Measurements from ENCODE around the gene CBFA2T2. TPM values are rescaled to one million over a fixed set of nuclear protein-coding genes. Genes with fewer than 3 reads are reported as not detected.

CBFA2T2 gene
- total RNA-seq, 4 donors from 2014 or later = 31.2 to 51.3 (median 37.8) TPM

GRCh38 chr20:33667245-33667675 lies 177.4 kb downstream of the CBFA2T2 start:
- DNase-seq = peak in 2 of 3 donors; percentile 81 to 84
- no peaks in the 10 kb centered on the region for H3K27me3 ChIP-seq
- TF ChIP-seq POLR2A (IDR thresholded peaks at IDR 0.05) (no peak), CTCF (IDR thresholded peaks at IDR 0.05) (no peak)
- H3K9me3 ChIP-seq = no peaks in the 10 kb centered on the region
- peak overlapping the region; percentile 84 to 95 (median 93) for H3K27ac ChIP-seq
- peaks cover 0 to 44% (median 10%) of the 10 kb centered on the region in 4 donors for H3K4me1 ChIP-seq
- peak overlapping the region; percentile 63 to 75 (median 66) for H3K4me3 ChIP-seq
- H3K36me3 ChIP-seq = peaks cover 0 to 12% (median 0%) of the 10 kb centered on the region in 3 donors

- Histone ChIP-seq H3K36me3 (peaks cover 0 to 12% (median 0%) of the 10 kb centered on the region in 3 donors), H3K27me3 (no peaks in the 10 kb centered on the region), H3K4me1 (peaks cover 0 to 45% (median 10%) of the 10 kb centered on the region in 4 donors), H3K27ac (peak overlapping the region; percentile 84 to 95 (median 93)), H3K4me3 (peak overlapping the region; percentile 63 to 75 (median 66)), H3K9me3 (no peaks in the 10 kb centered on the region)
- TF ChIP-seq CTCF (IDR thresholded peaks at IDR 0.05) (peak; percentile 87 to 99 (median 94)), POLR2A (IDR thresholded peaks at IDR 0.05) (no peak)
- peak; percentile 76 to 90 (median 89) for DNase-seq
These were observed 178.0 kb downstream of the CBFA2T2 start for GRCh38 chr20:33667676-33668465.

- TF ChIP-seq POLR2A (IDR thresholded peaks at IDR 0.05) (no peak), CTCF (IDR thresholded peaks at IDR 0.05) (no peak)
- Histone ChIP-seq H3K36me3 (peaks cover 0 to 12% (median 0%) of the 10 kb centered on the region in 3 donors), H3K4me3 (peak overlapping the region in 1 of 4 donors; percentile 75), H3K4me1 (peaks cover 0 to 48% (median 12%) of the 10 kb centered on the region in 4 donors), H3K27me3 (no peaks in the 10 kb centered on the region), H3K9me3 (no peaks in the 10 kb centered on the region), H3K27ac (peak overlapping the region in 2 of 4 donors; percentile 94 to 95)
- no peak for DNase-seq
These were observed 178.7 kb downstream of the CBFA2T2 start for GRCh38 chr20:33668466-33669155.

- Histone ChIP-seq H3K4me1 (peaks cover 0 to 46% (median 13%) of the 10 kb centered on the region in 4 donors), H3K9me3 (no peaks in the 10 kb centered on the region), H3K36me3 (peaks cover 0 to 12% (median 0%) of the 10 kb centered on the region in 3 donors), H3K27me3 (no peaks in the 10 kb centered on the region), H3K27ac (no peak overlapping the region), H3K4me3 (no peak overlapping the region)
- TF ChIP-seq POLR2A (IDR thresholded peaks at IDR 0.05) (no peak), CTCF (IDR thresholded peaks at IDR 0.05) (no peak)
- DNase-seq = no peak
These were observed 179.3 kb downstream of the CBFA2T2 start for GRCh38 chr20:33669224-33669623.

GRCh38 chr20:33669873-33670640 lies 180.2 kb downstream of the CBFA2T2 start:
- Histone ChIP-seq H3K9me3 (no peaks in the 10 kb centered on the region), H3K4me3 (no peak overlapping the region), H3K27ac (no peak overlapping the region), H3K27me3 (no peaks in the 10 kb centered on the region), H3K36me3 (peaks cover 0 to 12% (median 0%) of the 10 kb centered on the region in 3 donors), H3K4me1 (peaks cover 0 to 48% (median 16%) of the 10 kb centered on the region in 4 donors)
- DNase-seq = no peak
- TF ChIP-seq POLR2A (IDR thresholded peaks at IDR 0.05) (no peak), CTCF (IDR thresholded peaks at IDR 0.05) (no peak)
